Fibroblast of skin of right quadriceps (primary cell): ENCODE data around the gene CABP4.

Source experiments
- DNase-seq: peaks from one replicate; pipeline ENCODE4 v3.0.0-alpha.2; 2013

Gene CABP4

GRCh38 chr11:67500484-67500821 is 45.3 kb downstream of the CABP4 start:
- DNase-seq, result no peak

GRCh38 chr11:67500831-67501715 is 45.9 kb downstream of the CABP4 start:
- no peak for DNase-seq

GRCh38 chr11:67501854-67502253 is 46.7 kb downstream of the CABP4 start:
- DNase-seq, result no peak

GRCh38 chr11:67502328-67502979 is 47.3 kb downstream of the CABP4 start:
- no peak for DNase-seq

GRCh38 chr11:67503119-67504004 is 48.2 kb downstream of the CABP4 start:
- no peak for DNase-seq

GRCh38 chr11:67504005-67504949 is 49.1 kb downstream of the CABP4 start:
- DNase-seq, result peak; percentile 21

GRCh38 chr11:67504950-67505581 is 49.9 kb downstream of the CABP4 start, which contains the start of gene PITPNM1:
Gene PITPNM1 (minus strand): TSS chr11:67505363. CDS start chr11:67504180, 1,183 bp downstream.
- peak; percentile 48 for DNase-seq

- peak; percentile 75 for DNase-seq
These were observed 50.6 kb downstream of the CABP4 start for GRCh38 chr11:67505605-67506396.

GRCh38 chr11:67506426-67507051 is 51.4 kb downstream of the CABP4 start:
- no peak for DNase-seq

GRCh38 chr11:67507242-67507863 is 52.2 kb downstream of the CABP4 start:
- DNase-seq, result no peak

- DNase-seq, result peak; percentile 100
These were observed 52.8 kb downstream of the CABP4 start, which contains the start of gene CDK2AP2 for GRCh38 chr11:67507864-67508485. Gene CDK2AP2 (minus strand): TSS chr11:67508162. CDS start chr11:67508082, 80 bp downstream.

- peak; percentile 96 for DNase-seq
These were observed 53.5 kb downstream of the CABP4 start for GRCh38 chr11:67508486-67509121.

- DNase-seq, result no peak
These were observed 54.8 kb downstream of the CABP4 start for GRCh38 chr11:67510023-67510345.
